Cortex of kidney (tissue), 1 donor: Measurements from ENCODE around the gene LAMC1.
"Not testable (repeated sequence)": the region's sequence is repeated elsewhere in the genome, so short reads cannot be mapped to it uniquely, and the experiment has no call there.

Experiments used
- DNase-seq: peaks from one replicate; lab custom pipeline; 2025; lab: John Stamatoyannopoulos, UW

The LAMC1 gene

DNA sequence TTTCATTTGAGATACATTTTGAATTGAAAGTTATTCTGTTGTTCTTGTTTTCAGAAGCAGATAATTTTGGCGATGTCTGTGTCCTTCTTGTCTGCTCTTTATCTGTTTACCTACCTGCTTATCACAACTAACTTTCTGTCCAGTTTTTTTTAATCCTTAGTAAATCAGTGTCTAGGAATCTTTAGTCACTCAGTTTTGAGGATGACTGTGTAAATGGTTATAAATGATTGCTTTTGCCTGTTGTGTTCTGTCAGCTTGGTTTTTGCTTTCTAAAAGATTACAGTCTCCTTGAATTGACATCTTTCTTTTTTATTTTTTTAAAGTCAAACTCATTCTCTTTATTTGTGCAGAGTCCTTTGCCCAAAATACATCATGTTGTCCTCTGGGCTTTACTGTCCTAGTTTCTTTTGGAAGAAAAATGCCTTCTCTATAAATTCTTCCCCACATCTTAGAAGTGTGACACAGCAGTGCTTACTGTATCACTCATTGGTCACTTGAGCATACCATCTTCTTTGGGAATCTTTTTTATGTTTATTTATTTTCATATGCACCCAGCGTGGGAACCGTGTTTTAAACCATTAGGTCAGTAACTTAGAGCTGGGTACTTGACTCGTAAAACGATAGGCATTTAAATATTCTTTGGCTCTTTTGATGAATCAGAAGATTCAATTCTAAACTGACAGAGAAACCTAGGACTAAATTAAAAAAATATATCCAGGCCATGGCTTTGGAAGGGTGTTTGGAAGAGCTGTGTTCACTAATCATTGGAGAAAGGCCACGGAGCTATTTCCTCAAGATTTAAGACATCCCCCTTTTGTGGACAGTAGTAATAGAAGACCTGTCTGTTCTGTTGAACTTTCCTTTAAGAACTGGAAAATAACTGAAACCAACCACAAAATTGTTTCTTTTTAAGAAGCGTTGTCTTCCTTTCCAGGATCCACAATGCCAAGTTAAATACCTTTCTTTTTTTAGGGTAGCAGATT is 20.9 kb downstream of the LAMC1 start:
- DNase-seq, result no peak

DNA sequence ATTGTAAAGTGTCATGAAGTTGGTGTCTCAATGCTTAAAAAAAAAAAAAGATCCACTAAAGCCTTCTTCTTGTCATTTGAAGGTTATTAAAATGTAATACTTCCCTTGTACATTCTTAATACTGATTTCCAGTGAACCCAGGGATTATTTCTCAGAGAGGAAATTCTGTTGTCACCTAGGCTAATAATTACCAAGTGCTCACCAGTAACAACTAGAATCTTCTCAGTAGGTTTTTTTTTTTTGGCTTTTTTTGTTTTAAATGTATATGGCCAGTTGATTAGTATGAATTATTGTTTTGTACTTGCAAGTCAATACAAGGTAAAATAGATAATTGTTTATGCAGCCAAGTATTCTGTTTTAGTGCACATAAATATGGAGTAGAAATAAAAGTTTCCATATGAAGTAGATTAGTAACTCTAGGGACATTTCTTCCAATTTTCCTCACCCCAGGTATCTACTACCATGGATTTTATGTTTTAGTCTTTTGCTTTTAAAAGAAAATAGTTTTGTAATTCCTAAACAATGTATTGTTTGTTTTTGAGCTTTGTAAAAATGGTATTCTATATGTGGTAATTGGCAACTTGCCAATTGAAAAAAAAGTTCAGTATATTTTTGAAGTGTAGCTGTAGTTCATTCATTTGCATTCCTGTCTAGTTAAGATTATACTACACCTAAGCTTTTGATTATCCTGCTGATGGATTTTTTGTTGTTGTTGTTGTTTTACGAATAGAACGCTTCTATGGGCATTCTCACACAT is 21.9 kb downstream of the LAMC1 start:
- no peak for DNase-seq

DNA sequence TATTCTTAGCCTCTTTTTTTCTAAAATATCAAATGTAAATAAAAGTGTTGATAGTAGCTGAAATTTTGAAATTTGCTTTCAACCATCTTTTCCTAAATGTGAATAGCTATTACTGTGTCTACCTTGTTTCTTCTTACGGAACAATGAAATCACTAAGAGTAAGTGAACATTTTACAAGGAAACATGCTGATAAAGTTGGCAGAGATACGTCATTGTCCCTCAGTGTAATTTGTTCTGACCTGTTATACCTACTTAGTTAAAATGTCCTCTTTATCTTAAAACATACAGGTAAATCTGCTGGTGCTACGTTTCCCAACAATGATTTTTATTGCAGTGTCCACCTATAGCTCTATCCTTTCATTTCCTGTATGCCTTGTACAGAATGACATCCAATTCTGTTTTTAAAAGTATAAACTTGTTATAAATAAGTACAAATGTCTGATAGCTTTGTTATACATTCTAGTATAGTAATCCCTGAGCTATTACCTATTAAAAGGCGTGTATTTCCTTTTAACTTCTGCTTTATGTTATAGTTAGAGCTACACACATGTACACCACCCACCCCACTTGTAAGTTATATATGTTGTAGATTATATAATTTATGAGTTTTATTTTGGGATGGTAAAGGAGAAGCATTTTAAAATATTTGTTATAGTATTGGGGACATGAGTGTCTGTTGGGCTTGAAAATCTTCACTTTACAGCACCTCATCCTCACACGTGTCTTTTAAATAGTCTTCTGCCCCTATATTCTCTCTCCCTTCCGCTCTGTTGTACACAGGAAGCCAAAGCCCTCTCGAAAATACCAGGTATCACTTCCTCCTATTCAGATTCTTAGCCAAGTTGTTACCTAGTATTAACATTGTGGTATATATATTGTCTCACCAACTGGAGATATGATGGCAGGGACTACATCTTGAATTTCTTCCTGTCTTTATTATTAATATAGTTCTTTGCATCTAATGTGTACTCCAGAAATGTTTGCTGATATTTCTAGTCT is 25.2 kb downstream of the LAMC1 start:
- no peak for DNase-seq

DNA sequence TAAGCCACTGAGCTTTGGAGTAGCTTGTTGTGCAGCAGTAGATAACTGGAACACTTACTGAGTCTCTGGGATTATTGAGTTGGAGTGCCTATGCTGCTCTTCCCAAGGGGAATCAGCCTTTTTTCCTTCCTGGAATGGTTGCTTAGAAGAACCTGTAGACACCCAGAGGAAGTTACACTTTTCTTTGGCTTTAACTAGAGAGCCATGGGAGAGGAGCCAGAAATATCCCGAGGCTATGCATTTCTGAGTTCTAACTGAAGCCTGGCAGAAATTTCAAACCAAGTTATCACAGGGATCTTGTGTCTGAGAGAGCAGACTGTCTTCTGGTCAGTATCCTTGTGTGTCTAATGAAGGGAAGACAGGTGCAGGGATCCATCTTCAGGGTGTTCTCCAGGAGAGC is 28.3 kb downstream of the LAMC1 start:
- DNase-seq, result no peak

DNA sequence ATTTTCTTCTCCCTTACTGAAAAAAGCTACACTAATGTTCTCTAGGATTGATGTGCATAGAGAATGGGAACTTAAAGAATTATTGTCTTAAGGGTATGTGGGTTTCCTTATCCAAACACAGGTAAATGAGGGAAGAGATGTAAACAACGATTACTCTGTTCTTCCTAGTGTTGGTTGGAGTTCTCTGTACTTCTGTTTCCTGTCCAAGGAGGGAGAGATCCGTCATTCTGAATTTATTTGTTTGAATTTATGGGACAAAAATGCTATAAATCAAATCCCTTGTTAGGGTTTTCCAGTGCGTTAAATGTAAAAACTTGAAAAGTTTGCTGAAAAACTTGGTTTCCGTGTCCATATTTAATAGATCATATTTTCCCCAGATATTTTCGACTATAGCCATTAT is 29.6 kb downstream of the LAMC1 start:
- no peak for DNase-seq

DNA sequence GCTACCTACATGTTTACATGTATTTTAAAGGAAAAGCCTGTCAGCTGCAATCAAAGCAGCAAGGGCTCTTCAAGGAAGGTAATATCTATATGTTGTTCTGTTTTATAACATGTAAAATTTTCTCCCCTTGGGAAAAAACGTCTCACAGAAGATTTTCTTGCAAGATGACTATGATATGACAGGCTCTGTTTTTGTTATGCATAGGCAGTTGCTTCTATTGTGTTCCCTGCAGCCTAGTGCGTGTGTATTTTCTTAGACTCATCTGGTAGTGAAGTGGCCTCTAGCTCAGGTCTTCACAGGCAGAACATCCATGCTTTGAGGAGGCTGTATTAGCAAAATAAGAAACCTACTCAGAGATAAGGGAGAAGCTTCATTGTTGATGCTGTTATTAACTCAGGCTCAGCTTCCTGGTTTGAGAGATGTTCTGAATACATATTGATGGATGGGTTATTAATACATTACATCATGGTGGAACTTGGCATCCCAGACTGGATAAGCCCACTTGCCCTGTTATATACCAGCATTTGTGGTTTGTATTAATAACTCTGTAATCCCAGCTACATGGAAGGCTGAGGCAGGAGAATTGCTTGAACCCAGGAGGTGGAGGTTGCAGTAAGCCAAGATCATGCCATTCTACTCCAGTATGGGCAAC is 35.8 kb downstream of the LAMC1 start:
- DNase-seq, result no peak

DNA sequence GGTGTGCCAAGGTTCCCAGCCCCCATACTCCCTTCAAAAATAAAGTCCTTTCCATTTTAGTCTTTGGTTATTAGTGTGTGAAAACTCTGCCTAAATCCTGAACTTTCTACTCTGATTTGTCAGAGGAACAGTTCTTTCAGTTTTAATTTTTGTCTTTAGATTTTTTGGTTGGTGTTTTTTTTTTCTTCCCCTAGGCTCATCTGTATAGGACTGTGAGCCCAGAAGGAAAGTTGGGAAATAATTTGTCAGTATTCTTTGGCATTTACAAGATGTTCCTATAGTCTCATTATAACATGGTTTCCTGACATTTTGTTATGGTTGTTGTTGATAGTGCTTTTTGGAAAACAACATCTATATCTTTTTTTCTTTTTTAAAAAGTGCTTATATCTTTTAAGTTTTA is 38.0 kb downstream of the LAMC1 start:
- DNase-seq, result no peak

DNA sequence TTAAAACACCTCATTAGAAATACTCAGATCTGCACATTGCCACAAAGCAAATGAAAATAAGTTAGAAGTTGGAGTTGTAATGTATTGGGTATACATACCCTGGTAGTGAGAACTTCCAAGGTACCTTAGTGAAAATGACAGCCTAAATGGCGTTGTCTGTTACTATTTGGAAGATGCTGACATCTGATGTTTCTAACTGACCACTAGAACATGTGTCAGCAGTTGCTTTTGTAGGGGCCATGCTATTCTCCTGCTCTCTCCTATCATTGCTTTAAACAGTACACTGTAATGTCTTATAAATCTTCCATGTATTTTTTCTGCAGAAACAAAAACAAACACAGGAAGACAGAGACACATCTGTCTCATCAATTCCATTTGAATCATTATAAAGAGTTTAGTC is 40.1 kb downstream of the LAMC1 start:
- DNase-seq, result no peak

DNA sequence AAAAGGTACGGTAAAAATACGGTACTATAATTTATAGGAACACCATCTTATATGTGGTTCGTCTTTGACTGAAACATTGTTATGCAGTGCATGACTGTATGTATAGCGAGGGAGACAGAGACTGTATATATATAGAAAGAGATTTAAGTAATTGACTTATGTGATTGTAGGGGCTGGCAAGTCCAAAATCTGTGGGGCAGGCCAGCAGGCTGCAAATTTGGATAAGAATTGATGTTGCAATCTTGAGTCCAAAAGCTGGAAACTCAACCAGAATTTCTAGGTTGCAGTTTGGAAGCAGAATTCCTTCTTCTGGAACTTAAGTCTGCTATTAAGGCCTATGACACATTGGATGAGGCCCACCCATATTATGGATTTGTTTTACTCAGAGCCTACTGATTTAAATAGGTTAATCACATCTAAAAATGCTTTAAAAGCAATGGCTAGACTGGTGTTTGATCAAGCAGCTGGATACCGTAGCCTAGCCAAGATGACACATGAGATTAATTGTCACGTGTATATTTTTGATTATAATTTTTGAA is 42.0 kb downstream of the LAMC1 start:
- DNase-seq, result no peak

DNA sequence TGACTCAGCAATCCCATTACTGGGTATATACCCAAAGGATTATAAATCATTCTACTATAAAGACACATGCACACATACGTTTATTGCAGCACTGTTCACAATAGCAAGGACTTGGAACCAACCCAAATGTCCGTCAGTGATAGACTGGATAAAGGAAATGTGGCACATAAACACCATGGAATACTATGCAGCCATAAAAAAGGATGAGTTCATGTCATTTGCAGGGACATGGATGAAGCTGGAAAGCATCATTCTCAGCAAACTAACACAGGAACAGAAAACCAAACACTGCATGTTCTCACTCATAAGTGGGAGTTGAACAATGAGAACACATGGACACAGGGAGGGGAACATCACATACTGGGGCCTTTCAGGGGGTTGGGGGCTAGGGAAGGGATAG is 43.2 kb downstream of the LAMC1 start:
- not testable (repeated sequence) for DNase-seq

DNA sequence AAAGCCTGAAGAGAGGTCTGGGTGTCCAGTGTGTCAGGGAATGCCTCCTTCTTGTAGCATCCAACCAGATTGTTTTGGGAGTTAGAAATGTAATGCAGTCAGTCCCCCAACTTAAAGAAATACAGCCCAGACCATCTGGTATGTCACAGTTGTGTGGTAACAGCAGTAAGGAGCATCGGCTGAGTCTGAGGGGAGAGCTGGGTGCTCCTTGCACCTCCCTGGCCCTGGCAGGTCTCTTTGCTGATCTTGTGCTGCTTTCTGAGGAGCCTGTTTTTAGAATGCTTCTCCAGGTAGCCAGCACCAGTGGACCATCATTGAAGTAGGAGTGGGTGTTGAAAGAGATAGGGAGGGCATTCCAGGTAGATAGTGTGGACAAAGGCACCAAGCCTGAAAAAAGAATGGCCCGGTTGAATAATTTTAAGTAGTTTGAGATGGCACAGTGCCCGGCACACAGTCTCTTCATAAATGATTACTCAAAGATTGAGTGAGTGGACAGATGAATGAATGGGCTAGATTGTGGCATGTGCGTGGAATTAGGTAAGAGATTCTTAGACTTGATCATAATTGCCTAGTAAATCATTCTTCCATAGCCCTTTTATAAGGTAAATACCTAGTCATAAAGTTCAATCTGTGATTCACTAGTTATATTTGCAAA is 46.5 kb downstream of the LAMC1 start:
- DNase-seq, result no peak

DNA sequence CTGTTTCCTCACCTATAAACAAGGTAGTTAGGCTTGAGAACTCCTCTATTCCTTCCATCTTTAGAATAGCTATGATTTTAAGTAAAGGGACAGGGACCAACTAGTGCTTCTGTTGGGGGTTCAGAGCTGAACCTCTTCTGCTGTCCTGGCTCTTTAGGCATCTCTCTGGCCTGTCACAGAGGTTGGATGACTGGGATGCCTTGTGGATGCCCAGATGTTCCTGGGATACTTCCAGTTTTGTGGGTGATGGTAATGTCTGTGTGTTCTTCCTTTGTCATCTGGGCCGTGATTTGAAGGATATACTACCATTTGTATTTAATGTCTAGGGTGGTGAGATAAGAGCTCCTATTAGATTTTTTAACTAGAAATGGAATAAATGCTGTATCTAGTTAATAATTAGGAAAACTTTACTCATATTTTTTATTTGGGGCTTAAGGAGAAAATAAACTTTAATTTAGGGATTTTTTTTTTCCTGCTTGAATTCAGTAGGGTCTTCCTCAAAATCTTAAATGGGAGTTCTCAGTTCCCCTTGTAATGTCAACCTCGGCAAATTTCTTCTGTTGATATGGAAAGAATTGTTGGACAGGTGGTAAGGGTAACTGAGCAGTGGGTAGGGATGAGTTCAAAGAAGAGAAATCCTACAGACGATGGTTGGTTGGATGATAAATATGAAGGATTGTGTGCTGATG is 47.2 kb downstream of the LAMC1 start:
- no peak for DNase-seq

DNA sequence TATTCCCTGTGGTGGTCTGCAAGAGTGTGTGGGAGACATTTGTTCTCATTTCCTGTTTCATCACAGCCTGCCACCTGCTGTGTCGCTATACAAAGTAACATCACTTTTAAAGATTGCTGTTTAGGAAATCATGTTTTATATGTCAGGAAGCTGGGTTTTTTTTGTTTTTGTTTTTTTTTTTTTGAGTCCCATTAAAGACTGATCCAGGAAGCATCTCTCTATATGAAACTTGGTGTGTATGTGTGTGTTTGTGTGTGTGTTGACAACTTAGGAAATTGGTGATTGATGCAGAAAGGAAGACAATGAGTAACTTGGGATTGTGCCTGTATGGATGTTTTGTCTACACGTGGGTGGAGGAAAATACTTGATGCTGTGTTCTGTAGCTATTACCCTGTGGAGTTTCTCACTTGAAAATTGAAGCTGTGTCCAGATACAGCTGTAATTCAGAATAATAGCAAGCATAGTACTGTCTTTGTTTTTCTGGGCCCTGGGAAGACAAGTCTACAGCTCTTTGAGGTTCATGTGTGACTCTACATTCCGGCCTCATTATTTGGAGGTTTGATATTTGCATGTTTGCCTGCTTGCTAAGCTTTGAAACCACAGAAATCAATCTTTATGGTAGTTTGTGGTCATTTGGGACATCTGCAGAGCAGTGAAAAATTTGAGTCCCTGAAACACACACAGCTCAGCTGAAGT is 47.9 kb downstream of the LAMC1 start:
- DNase-seq, result no peak

DNA sequence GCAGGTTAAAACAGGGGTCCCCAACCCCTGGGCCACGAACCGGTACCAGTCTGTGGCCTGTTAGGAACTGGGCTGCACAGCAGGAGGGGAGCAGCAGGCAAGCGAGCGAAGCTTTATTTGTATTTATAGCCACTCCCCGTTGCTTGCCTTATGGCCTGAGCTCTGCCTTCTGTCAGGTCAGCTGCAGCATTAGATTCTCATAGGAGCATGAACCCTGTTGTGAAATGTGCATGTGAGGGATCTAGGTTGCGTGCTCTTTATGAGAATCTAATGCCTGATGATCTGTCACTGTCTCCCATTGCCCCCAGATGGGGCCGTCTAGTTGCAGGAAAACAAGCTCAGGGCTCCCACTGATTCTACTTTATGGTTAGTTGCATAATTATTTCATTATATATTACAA is 49.4 kb downstream of the LAMC1 start:
- not testable (repeated sequence) for DNase-seq

DNA sequence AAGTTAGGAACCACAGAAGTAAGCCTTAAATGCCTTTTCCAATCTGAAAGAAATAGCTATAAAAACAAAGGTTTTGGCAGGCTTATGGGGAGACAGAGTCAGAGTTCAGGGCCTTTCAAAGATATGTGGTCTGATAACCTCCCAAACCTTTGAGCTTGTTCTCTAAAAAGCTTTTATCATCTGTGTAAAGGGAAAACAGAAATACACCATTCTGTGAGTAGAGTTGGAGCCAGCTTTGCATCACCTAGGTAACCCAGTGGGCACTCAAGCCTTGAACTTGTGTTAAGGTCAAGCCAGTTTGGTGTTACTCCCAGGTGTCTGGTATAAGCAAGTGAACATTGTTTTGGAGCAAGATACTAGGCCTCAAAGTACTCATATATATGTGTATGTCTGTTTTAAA is 50.1 kb downstream of the LAMC1 start:
- DNase-seq, result no peak

DNA sequence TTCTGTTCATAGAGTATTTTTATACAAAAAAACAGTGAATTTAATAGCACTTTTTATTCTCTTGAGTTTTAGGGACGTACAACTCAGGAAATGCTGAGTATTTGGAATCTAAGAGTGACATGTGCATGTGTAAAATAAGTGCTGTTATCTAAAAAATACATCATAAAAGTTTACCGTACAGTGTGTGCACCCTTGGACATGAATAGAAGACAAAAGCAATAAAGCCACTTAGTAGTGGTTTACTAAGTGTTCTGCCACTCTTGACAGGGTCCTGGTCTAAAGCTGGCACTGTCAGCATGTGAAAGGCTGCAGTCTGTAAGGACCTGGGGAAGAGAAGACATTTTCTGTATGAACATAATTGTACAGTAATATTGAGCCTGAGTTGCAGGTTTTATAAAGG is 51.0 kb downstream of the LAMC1 start:
- no peak for DNase-seq

DNA sequence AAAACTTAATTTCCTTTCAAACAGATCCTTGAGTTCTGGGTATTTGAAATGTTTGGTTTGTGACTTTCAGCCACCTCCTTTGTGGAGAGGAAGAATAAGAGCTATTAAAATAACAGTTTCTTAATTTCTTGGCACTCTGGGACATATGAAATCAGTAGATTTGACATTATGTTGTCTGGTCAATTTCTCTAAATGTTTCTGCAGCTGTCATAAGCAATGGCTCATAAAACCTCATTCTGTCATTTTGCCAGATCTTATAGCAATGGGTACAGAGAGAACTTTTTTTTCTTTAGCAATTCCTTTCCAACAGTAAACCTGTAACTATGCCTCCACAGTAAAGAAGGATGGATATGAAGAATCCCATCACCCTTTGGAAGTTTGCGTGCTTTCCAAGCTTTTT is 52.6 kb downstream of the LAMC1 start:
- DNase-seq, result no peak

DNA sequence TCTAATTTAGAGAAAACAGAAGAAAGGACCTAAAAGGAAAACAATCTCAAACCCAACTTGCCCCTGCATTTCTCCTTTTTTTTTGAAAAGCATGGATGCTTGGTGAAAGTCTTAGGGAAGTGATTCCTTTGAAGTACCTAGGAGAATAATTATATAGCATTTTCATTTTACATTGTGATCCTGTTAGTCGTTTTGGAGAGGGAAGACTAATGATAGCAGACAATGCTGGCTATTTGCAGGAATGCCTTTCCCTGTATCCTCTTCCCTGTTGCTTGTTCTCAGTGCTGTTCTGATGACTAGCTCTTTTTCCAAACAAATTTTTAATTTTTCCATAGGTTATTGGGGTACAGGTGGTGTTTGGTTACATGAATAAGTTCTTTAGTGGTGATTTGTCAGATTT is 53.9 kb downstream of the LAMC1 start:
- DNase-seq, result no peak

DNA sequence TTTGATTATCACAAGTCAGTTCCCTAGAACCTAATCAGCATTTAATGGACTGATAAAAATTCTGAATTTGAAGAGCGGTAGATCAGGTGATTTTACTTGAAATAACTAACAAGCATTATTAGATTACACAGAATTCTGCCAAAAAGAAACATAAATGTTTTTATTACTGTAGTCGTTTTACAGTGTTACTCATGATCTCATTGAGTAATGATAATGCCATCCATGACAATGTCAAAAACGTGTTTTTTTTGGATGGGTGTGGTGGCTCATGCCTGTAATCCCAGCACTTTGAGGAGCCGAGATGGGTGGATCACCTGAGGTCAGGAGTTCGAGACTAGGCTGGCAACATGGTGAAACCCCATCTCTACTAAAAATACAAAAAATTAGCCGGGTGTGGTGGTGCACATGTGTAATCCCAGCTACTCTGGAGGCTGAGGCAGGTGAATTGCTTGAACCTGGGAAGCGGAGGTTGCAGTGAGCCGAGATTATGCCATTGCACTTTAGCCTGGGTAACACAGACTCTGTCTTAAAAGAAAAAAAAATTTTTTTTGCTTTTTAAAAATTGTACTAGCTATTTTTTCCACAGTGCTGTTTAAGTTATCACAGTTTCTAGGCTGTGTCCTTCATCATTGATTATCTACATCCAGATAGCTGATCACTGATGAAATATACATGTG is 56.6 kb downstream of the LAMC1 start:
- DNase-seq, result no peak
